ENCODE data around the gene IL1A. TPM values are rescaled to one million over a fixed set of nuclear protein-coding genes. Genes with fewer than 3 reads are reported as not detected.

IL1A gene
- total RNA-seq, 1 donor from 2014 or later = 0.43 TPM

DNA sequence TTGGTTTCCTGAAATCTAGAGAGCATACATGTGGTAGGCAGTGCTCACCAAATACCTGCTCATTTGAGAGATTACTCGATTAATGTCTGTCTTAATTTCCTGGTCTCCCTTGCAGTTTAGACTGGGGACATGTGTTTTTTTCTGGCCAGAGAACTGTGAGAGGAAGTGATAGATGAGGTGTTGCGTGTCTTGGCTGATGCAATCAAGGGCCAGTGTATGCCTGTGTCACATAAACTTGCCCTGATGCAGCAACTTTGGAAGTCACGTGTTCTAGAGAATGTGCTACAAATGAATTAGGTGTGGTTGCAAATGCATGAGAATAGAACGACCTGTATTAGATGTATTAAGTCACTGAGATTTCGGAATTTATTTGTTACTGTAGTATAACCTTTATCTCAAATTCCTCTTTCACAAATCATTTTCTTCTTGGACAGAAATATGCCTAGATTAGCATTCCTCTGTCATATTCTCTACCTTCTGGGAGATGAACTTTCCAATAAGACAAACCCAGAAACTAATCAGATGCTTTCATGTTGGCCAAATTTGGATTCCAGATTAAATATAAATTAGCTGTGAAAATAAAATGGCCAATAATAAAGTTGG is 9.9 kb upstream of the IL1A start:
- H3K36me3 Mint-ChIP-seq (ENCODE audit: low read depth, unreplicated experiment) = no peaks in the 10 kb centered on the region
- H3K36me3 ChIP-seq (ENCODE audit: insufficient read depth, low read length) = no peaks in the 10 kb centered on the region
- no peak overlapping the region for H3K9ac ChIP-seq (ENCODE audit: low read length)
- H3K4me1 Mint-ChIP-seq (ENCODE audit: low read depth, unreplicated experiment) = peaks cover 8% of the 10 kb centered on the region
- H2AFZ ChIP-seq (ENCODE audit: low read depth, low read length) = no peak overlapping the region
- no peak overlapping the region for H3K4me3 ChIP-seq (ENCODE audit: insufficient read depth, low read depth, low read length)
- H3K4me3 Mint-ChIP-seq (ENCODE audit: unreplicated experiment) = no peak overlapping the region
- no peaks in the 10 kb centered on the region for H3K9me3 ChIP-seq (ENCODE audit: insufficient read depth, low read depth, low read length)
- TF ChIP-seq, protein P1, sequence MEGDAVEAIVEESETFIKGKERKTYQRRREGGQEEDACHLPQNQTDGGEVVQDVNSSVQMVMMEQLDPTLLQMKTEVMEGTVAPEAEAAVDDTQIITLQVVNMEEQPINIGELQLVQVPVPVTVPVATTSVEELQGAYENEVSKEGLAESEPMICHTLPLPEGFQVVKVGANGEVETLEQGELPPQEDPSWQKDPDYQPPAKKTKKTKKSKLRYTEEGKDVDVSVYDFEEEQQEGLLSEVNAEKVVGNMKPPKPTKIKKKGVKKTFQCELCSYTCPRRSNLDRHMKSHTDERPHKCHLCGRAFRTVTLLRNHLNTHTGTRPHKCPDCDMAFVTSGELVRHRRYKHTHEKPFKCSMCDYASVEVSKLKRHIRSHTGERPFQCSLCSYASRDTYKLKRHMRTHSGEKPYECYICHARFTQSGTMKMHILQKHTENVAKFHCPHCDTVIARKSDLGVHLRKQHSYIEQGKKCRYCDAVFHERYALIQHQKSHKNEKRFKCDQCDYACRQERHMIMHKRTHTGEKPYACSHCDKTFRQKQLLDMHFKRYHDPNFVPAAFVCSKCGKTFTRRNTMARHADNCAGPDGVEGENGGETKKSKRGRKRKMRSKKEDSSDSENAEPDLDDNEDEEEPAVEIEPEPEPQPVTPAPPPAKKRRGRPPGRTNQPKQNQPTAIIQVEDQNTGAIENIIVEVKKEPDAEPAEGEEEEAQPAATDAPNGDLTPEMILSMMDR (IDR thresholded peaks at IDR 0.05; ENCODE audit: insufficient read depth, low read depth, low read length) = no peak
- no peak for TF ChIP-seq EZH2 (IDR thresholded peaks at IDR 0.05; ENCODE audit: insufficient read depth, low read length)
- peak overlapping the region; percentile 4 for H3K27ac Mint-ChIP-seq (ENCODE audit: unreplicated experiment)
- H3K27ac ChIP-seq (ENCODE audit: low read depth, low read length) = no peak overlapping the region
- FAIRE-seq (no peak), DNase-seq (ENCODE audit: low read depth) (peak; percentile 82)
- no peak overlapping the region for H3K4me2 ChIP-seq (ENCODE audit: low read length)
- peaks cover 3% of the 10 kb centered on the region for H3K27me3 Mint-ChIP-seq (ENCODE audit: low read depth, unreplicated experiment)
- peaks cover 3% of the 10 kb centered on the region for H3K4me1 ChIP-seq (ENCODE audit: insufficient read depth, low read length)
- peaks cover 20% of the 10 kb centered on the region for H3K9me3 Mint-ChIP-seq (ENCODE audit: unreplicated experiment)
- no peaks in the 10 kb centered on the region for H4K20me1 ChIP-seq (ENCODE audit: insufficient read depth, low read length)
- H3K79me2 ChIP-seq (ENCODE audit: insufficient read depth, low read length) = no peaks in the 10 kb centered on the region
- H3K27me3 ChIP-seq (ENCODE audit: insufficient read depth, low read length) = no peaks in the 10 kb centered on the region

DNA sequence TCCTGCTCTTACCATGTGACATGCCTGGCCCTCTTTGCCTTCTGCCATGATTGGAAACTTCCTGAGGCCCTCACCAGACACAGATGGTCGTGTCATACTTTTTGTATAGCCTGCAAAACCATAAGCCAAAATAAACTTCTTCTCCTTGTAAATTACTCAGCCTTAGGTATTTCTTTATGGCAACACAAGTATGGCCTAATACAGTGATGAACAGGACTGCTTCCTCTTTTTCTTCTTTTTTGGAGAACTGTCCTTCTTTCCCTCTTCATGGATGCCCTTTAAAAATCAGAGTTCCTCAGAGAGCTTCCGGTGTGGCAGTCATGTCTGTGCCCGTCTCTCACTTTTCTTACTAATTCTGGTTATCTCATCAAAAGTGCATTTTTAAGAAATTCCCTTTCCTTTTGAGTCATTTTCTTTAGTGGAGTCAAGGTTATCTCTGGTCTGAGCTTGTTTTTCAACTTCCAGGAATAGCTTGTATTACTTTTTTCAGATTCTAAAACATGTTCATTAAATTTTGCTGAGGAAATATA is 9.2 kb upstream of the IL1A start:
- Histone ChIP-seq H3K9ac (ENCODE audit: low read length) (no peak overlapping the region), H3K27ac (ENCODE audit: low read depth, low read length) (peak overlapping the region; percentile 10), H2AFZ (ENCODE audit: low read depth, low read length) (no peak overlapping the region), H4K20me1 (ENCODE audit: insufficient read depth, low read length) (no peaks in the 10 kb centered on the region), H3K27me3 (ENCODE audit: insufficient read depth, low read length) (no peaks in the 10 kb centered on the region), H3K36me3 (ENCODE audit: insufficient read depth, low read length) (no peaks in the 10 kb centered on the region), H3K4me3 (ENCODE audit: insufficient read depth, low read depth, low read length) (no peak overlapping the region), H3K9me3 (ENCODE audit: insufficient read depth, low read depth, low read length) (no peaks in the 10 kb centered on the region), H3K4me1 (ENCODE audit: insufficient read depth, low read length) (peaks cover 3% of the 10 kb centered on the region), H3K4me2 (ENCODE audit: low read length) (no peak overlapping the region), H3K79me2 (ENCODE audit: insufficient read depth, low read length) (no peaks in the 10 kb centered on the region)
- Mint-ChIP-seq H3K27ac (ENCODE audit: unreplicated experiment) (peak overlapping the region; percentile 9), H3K36me3 (ENCODE audit: low read depth, unreplicated experiment) (no peaks in the 10 kb centered on the region), H3K4me1 (ENCODE audit: low read depth, unreplicated experiment) (peaks cover 8% of the 10 kb centered on the region), H3K4me3 (ENCODE audit: unreplicated experiment) (no peak overlapping the region), H3K27me3 (ENCODE audit: low read depth, unreplicated experiment) (peaks cover 7% of the 10 kb centered on the region), H3K9me3 (ENCODE audit: unreplicated experiment) (peaks cover 20% of the 10 kb centered on the region)
- TF ChIP-seq, protein P1 (IDR thresholded peaks at IDR 0.05; ENCODE audit: insufficient read depth, low read depth, low read length) = no peak
- TF ChIP-seq EZH2 (IDR thresholded peaks at IDR 0.05; ENCODE audit: insufficient read depth, low read length) = no peak
- FAIRE-seq = no peak
- peak; percentile 25 for DNase-seq (ENCODE audit: low read depth)

GRCh38 chr2:112792419-112792818 is 8.1 kb upstream of the IL1A start:
- FAIRE-seq = no peak
- H3K9me3 Mint-ChIP-seq (ENCODE audit: unreplicated experiment) = peaks cover 15% of the 10 kb centered on the region
- no peak overlapping the region for H3K4me2 ChIP-seq (ENCODE audit: low read length)
- H3K9me3 ChIP-seq (ENCODE audit: insufficient read depth, low read depth, low read length) = no peaks in the 10 kb centered on the region
- no peak overlapping the region for H3K27ac Mint-ChIP-seq (ENCODE audit: unreplicated experiment)
- no peak overlapping the region for H2AFZ ChIP-seq (ENCODE audit: low read depth, low read length)
- no peak overlapping the region for H3K4me3 Mint-ChIP-seq (ENCODE audit: unreplicated experiment)
- H3K9ac ChIP-seq (ENCODE audit: low read length) = no peak overlapping the region
- peaks cover 8% of the 10 kb centered on the region for H3K4me1 Mint-ChIP-seq (ENCODE audit: low read depth, unreplicated experiment)
- no peak overlapping the region for H3K27ac ChIP-seq (ENCODE audit: low read depth, low read length)
- H3K4me1 ChIP-seq (ENCODE audit: insufficient read depth, low read length) = peaks cover 3% of the 10 kb centered on the region
- no peaks in the 10 kb centered on the region for H3K36me3 ChIP-seq (ENCODE audit: insufficient read depth, low read length)
- no peak for DNase-seq (ENCODE audit: low read depth)
- H3K27me3 ChIP-seq (ENCODE audit: insufficient read depth, low read length) = no peaks in the 10 kb centered on the region
- no peaks in the 10 kb centered on the region for H3K79me2 ChIP-seq (ENCODE audit: insufficient read depth, low read length)
- H3K36me3 Mint-ChIP-seq (ENCODE audit: low read depth, unreplicated experiment) = no peaks in the 10 kb centered on the region
- H3K4me3 ChIP-seq (ENCODE audit: insufficient read depth, low read depth, low read length) = no peak overlapping the region
- no peaks in the 10 kb centered on the region for H4K20me1 ChIP-seq (ENCODE audit: insufficient read depth, low read length)
- TF ChIP-seq, protein P1 (IDR thresholded peaks at IDR 0.05; ENCODE audit: insufficient read depth, low read depth, low read length) = no peak
- no peak for TF ChIP-seq EZH2 (IDR thresholded peaks at IDR 0.05; ENCODE audit: insufficient read depth, low read length)
- H3K27me3 Mint-ChIP-seq (ENCODE audit: low read depth, unreplicated experiment) = peaks cover 7% of the 10 kb centered on the region

All from astrocyte (in vitro differentiated cells and primary cell).